Fibroblast of upper back skin (primary cell): Measurements from ENCODE around the gene CLEC18A.
"Not testable (repeated sequence)": the region's sequence is repeated elsewhere in the genome, so short reads cannot be mapped to it uniquely, and the experiment has no call there.

Experiments used
- DNase-seq: peaks from one replicate; pipeline ENCODE4 v3.0.0-alpha.2; 2013

Gene CLEC18A

DNA sequence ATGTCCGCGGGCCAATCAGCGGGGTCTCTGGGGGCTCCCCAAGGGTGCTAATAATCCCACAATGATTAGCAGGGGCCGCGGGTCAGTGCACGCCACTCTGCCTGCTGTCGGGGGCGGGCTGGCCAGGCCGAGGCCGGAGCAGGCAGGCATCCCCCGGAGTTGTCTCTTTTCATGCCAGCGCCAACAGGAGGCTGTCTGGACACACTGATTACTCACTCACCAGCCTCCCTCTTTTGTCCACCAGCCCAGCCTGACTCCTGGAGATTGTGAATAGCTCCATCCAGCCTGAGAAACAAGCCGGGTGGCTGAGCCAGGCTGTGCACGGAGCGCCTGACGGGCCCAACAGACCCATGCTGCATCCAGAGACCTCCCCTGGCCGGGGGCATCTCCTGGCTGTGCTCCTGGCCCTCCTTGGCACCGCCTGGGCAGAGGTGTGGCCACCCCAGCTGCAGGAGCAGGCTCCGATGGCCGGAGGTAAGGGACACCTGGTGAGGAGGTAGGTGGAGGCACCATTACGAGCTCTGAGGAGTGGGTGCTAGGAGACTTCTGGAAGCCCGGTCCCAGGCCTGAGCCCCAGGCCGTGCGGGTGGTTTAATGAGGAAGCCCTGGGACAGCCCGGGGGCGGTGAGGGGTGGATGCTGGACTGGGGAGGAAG, at the start of gene CLEC18A:
TSS of gene CLEC18A (plus strand) at position 318 of the 655 bp plus-strand sequence. CDS start at position 351, 33 bp downstream.
- not testable (repeated sequence) for DNase-seq

DNA sequence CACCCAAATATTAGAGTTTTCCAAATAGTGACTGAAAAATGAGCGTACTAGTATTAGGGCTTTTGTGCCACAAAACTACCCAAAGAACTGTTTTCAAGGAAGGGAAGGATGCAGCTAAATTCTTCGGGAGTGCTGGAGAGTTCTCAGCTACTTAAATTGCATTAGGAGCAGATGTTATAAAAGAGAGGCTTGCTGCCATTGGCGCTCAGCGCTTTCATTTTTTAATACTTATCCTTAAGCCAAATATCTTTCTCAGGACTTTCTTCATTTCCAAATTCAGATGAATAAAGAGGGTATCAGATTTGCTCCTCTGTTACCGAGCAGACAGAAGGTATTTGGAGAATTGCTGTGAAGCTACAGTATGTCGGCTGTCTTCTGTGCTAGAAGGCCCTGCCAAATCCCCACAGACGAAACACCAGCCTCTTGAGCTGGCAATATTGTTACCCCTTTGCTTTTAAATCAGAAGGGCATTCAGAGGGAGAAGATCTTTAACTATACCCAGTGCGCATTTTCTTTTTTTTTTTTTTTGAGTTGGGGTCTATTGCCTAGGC, 47.2 kb upstream of the CLEC18A start:
- no peak for DNase-seq

DNA sequence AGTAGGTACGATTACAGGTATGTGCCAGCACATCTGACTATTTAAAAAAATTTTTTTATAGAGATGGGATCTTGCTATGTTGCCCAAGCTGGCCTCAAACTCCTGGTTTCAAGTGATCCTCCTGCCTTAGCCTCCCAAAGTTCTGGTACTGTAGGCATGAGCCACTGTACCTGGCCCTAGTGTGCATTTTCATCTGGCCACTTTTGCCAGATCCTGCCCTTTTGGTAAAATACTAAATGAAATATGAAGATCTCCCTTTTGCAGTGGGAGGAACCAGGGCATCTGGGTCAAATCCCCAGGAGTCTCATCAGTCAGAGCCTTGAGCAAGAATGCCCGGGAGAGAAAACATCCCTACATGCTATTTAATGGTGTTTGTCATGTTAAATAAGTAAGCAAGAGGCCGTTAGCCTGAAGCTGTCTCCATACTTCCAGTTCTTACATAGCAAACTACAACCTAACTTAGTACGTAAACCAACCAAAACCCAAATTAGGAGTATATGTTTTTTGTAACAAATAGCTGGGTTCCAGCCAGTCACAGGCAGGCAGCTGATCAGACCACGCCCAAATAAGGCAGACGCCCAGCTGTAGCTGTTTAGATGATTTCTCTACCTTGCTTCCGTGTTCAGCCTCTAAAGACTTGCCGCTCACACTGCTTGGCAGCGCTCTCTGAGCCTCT, 46.5 kb upstream of the CLEC18A start:
- DNase-seq, result no peak

DNA sequence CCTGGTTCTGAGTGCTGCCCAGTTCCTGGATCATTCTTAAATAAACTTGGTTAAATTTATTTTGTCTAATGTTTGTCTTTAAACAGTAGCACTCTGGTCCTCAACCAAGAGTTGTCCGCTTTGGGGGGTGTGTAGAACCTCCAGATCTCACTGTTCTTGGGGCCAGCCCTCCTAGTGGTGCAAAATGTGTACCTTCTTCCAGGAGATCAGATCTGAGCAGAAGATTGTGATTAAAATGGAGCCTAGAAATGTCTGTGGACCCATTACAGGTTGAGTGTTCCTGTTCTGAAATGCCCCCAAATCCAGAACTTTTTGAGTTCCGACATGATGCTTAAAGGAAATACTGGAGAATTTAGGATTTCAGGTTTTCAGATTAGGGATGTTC, 46.0 kb upstream of the CLEC18A start:
- no peak for DNase-seq

DNA sequence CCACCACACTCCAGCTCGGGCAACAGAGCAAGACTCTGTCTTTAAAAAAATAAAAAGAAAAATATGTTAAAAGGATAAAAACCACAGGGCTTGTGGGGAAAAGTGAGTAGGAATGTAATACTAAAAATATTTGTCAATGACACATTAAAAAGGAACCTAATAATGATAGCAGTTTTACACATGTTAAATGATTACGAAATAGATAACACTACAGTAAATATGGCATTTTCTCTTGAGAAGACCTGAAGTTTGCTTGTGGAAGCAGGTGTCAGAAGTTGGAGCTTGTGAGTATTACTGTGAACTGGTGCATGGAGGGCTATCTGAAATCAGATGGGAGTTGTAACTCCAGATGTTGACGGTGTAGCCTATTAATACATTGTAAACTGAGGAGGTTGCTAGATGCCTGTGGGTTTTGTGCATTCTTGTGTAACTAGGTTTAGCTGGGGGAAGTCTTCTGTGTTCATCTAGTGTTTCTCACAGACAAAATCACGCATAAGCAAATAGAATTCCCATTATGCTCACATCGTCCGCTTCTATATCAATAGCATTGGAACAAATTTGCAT, 44.2 kb upstream of the CLEC18A start:
- peak; percentile 82 for DNase-seq

DNA sequence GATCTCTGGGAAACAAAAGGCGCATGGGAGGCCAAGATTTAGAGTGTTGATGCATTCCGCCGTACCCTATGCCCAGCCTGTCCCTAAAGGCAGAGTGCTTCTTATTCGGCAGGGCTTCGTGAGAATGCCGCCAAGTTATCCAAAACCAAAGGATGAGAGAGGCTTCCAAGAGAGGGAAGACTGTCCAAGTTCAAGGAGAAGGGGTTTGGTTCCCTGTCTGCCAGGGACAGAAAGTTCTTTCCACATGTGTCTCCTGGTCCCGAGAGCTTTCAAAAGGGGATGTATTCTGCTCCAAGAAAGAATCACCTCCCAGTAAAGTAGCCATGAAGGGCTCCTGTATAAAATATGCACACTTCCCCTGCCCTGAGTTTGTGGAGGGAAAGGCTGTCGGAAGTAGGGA, 42.1 kb upstream of the CLEC18A start:
- DNase-seq, result no peak

DNA sequence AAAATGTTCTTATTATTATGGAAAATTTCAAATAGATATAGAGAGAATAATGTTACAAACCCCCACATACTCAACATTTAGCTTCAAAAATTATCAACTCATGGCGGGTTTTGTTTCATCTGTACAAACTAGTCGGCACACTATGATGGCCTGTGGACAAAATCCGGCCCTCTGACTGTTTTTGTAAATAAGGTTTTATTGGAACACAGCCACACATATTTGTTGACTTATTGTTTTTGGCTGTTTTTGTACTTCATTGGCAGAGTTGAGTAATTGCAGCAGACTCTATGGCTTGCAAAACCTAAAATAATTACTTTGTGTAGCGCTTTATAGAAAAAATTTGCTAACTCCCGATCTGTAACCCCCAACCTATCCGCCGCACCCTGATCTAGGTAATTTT, 41.4 kb upstream of the CLEC18A start:
- no peak for DNase-seq

DNA sequence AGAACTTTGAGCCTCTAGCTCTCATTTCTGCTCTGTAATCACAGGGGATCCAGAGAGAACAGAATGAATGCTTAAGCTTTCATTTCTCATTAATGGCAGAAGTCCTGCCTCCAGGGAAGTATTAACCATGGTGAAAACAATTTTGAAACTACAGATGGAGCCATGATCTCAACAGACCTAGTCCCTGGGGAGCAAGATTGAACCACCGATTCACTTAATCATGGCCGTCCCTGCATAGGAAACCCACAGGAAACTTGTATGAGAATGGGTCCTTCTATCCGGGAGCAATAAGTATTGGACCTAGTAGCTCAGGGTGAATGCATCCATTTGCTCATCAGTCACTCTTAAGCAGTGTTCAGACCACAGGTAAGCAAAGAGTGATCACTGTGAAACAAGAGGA, 40.2 kb upstream of the CLEC18A start:
- DNase-seq, result no peak

DNA sequence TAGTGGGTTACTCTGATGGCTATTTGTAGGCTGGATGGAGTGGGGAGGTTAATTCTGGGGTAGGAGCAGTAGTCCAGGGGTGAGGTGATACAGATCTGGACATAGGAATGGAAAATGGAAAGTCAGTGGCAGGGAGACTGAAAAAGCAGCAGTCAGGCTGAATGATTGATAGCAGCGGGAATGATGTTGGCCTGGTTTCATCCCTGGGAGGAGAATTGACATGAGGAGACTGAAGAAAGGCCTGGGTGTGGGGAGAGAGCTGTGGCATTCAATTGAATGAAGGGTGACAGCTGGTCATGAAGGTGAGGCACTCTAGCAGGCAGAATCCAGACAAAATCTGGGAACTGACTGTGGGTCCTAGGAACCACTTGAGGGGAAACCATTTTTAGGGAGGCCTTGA, 34.7 kb upstream of the CLEC18A start:
- peak; percentile 31 for DNase-seq

DNA sequence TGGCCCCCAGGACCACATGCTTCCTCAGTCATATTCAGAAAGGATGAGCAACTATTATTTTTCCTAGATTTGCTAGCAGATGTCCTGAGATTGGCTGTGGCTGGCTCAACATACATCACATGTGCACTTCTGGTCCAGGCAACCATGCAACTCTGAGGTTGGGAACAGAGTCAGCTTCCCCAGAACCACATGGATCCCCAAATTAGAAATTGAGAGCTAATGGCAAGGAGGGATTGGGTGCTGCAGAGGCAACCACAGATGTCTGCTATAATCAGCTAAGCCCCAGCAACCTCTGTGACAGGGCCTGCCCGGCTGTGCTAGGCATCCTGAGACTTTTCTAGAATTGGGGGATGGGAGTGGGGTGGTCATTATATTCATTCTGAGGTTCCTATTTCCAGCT, 33.8 kb upstream of the CLEC18A start:
- no peak for DNase-seq

DNA sequence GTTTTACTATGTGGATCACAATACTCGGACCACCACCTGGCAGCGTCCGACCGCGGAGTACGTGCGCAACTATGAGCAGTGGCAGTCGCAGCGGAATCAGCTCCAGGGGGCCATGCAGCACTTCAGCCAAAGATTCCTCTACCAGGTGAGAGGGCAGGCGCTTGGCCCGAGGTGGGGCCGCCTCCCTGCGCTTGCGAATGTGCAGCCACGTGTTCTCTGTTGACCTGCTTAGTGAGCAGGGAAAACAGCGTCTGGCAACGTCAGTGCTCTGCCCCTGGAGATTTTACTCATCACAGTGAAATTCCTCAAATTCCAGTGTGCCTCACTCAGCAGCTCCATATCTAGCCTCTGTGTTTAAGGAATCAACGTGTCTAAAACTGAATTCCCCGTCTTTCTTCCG, 33.4 kb upstream of the CLEC18A start:
- DNase-seq, result peak; percentile 96

DNA sequence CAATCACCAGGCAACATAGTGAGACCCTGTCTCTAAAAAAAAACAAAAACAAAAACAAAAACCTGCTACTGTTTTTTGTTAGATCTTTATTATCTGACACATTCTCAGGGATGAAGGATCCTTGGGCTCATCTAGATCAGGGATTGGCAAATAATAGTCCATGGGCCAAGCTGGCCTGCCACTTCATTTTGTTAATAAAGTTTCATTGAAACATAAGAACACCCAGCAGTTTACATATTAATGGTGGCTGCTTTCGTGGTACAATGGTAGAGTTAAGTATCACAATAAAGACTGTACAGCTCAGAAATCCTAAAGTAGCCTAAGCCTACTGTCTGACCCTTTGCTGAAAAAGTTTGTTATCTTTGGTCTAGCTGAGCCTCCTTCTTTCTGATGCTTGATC, 32.9 kb upstream of the CLEC18A start:
- DNase-seq, result no peak

DNA sequence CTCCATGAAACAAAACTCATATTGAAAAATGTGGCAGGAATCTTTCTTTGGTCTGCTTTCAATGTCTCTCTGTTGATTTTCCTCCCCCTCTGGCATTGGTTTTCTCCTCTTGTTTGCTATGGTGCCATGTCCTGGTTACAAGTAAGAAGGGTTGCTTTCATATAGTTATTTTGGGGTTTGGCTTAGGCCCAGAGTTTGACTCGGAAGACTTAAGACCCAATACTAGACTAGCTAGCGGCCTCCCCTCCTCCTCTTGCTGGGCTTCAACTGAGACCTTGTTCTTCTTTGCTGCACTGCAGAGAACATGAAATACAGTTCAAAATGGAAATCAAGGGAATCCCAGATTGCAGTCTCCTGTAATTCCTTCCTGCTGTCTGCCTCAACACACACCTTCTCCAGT, 30.0 kb upstream of the CLEC18A start:
- peak; percentile 61 for DNase-seq

DNA sequence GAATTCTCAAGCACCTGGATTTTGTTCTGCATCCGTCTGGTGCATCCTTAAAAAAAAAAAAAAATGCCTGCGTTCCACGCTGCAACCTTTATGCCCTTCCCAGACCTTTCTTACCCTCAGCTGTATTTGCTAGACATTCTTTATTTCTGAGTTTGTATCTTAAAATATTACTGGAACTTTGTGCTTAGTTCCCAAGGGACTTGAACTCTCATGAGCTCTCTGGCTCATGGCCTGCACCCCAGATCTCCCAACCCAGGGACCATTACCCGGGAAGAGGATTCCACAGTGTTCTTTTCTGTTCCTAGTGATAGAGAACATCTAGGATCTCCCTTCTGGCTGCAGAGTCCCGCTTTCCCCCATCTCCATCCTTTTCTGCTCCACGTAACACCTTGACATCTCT, 28.9 kb upstream of the CLEC18A start:
- DNase-seq, result peak; percentile 30

DNA sequence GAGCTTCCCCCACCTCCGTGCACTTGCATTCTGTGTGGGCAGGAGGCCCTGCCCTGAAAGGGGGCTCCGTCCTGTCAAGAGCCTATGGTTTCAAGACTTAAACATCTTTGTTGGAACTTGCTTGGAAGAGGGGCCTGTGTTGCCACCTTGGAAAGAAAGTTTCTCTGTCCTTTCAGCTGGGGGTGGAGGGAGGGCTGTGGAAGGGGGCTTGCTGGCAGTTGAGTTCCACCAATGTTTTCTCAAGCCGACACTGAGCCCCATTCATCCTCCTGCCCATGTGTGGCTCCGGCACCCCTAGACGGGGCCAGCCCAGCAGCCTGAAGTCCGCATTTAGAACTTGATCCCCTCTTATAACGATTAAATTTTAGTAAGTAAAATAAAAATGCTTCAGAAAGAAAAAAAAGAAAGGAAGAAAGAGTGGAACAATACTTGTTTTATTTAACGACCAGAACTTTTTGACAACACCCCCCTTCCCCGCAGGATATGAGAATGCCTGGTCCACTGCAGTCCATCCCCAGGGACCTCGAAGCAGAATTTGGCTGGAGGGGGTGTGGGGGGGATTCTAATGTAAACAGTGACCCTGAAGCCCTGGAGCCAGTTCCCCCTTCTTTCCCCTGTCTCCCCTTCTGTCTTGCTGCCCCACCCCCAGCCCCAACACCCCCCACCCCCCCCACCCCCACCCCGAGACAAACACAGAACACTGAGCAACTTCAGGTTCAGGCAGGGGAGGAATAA, 26.9 kb upstream of the CLEC18A start:
- DNase-seq, result no peak

DNA sequence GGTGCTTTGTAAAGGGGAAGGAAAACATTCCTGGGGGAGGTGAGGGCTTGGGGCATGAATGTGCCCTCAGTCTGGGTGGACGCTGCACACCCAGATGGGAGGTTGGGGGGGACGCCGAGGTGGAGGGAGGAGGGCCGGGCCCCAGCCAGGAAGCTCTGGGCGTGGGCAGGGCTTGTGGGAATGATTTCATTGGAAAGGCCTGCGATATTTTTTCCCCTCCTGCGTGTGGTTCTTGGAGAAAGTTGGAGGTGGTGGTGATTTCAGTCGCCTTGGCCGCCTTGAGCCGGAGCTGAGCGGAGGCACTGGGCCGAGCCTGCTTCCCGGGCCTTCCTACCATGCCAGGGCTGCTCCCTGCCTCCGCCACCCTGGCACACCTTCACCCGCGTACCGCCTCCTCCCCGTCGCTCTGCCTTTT, 26.4 kb upstream of the CLEC18A start:
- DNase-seq, result peak; percentile 89

DNA sequence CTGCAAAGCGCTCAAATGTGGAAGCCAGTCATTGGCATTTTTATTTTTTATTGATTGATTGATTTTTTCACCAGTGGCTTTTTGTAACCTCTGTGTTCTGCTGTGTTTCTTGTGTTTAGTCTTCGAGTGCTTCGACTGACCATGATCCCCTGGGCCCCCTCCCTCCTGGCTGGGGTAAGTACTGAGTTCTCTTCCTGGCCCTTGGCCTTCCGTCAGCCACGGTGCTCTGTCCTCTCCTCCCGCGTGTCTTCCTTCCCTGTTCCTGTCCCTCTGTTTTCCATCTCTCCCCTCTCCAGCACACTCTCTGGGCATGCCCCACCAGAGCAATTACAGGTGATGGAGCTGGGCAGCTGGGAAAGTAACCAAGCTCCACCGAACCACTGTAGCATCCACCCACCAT, 25.8 kb upstream of the CLEC18A start:
- DNase-seq, result no peak

DNA sequence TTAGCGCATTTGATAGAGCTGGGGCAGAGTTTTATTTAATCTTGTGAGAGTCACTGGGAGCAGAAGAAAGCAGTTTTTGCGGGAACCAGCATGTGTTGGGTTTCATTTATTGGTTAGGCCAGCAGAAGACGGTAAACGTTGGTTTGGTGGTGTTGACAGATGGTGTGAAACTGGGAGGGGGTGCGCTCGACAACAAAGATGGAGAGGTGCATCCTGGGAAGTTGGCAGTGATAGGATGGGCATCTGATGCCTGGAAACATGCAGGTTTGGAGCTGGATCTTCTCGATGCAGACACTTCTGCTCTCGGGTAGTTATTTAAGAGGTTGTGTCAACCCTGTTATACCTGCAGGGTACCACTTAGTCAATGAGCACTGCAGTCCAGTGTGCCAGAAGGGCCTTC, 24.9 kb upstream of the CLEC18A start:
- DNase-seq, result no peak

DNA sequence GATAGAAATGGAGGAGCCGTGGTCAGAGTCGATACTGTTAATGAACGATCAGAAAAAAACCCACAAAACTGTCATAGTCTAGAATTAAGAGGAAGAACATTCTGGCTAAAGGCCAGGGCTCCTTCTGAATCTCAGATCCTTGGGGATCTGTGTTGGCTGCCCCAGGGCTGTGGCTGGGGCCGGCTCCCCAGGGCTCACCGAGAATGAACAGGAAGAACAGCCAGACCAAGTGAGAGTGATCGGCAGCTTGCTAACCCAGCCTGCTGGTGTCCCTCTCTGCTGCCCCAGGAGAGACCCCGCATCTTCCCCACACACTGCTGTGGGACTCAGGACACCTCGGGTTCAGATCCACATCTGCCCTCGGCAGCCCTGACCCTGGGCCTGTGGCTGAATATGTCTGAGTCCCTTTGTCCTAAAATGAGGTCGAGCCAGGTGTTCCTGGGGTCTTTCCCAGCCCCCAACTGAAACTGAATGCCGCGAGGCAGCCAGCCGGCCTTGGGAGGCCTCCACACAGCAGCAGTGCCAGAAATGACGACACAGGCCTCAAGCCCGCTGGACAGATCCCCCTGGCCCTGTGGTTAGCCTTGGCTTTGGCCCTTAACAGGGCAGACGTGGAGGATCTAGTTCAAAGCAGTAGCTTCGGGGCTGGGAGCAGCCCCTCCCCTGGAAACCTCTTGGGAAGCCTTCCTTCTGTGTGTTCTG, 23.9 kb upstream of the CLEC18A start:
- peak; percentile 85 for DNase-seq

DNA sequence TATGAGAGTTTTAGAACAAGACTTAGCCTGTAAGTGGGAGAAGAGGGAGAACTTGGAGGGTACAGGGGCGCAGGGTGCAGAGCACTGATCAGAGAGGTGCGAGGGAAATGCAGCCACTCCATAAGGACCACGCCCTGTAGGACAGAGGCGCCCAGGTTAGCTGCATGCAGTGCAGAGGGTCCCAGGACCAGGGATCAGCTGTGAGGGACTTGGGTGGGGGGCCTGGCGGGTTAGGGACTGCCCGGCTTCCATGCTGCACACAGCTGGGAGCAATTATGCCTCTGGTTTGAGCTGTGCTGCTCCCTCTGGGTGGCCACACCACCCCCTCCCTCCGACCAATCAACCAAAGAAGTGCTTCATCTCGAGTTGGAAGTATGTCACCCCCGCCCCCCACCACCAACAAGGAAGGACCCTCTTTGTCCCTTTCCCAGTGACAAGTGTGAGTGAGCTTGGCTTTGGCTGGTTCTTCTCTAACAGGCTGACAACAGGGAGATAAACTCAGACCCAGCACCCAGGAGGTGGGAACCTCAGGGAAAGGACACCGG, 22.2 kb upstream of the CLEC18A start:
- DNase-seq, result no peak

DNA sequence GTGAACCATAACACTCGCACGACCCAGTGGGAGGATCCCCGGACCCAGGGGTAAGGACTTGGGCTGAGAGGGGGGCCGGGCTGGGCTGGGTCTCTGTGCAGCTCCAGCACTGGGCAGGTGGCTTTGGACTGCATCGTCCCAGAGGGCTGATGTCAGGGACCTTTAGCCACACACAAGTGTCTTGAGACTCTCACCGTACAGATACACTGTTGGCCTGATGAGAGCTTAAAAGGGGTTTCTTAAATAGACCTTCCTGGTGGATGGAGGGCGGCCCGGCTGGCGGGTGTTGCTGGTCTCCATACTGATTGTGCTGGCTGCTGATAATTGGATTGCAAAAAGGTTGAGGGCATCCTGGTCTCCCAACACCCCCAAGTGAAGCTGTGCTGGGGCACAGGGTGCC, 21.7 kb upstream of the CLEC18A start:
- no peak for DNase-seq

DNA sequence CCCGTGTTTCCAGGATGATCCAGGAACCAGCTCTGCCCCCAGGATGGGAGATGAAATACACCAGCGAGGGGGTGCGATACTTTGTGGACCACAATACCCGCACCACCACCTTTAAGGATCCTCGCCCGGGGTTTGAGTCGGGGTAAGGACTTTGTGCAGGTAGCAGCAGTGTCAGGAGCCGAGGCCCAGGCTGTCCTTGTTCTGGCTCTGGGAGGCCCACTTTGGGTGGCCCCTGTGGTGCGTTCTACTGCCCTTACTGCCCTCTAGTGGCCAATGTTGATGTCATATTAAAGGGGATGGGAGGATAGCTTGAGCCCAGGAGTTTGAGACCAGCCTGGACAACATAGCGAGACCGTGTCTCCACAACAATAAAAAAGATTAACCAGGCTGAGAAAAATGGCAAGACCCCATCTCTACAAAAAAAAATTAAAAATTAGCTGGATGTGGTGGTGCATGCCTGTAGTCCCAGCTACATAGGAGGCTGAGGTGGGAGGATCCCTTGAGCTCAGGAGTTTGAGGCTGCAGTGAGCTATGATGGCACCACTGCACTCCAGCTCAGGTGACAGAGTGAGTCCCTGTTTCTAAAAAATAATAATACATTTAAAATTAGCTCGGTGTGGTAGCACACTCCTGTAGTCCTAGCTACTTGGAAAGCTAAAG, 20.9 kb upstream of the CLEC18A start:
- DNase-seq, result peak; percentile 73
